ENCODE data around the gene CD44.

CD44 gene

GRCh38 chr11:35185696-35186095 is 46.7 kb downstream of the CD44 start:
- no peaks in the 10 kb centered on the region for H3K27me3 ChIP-seq
- DNase-seq = no peak
- H3K36me3 ChIP-seq = no peaks in the 10 kb centered on the region
- no peaks in the 10 kb centered on the region for H3K4me1 ChIP-seq
- no peaks in the 10 kb centered on the region for H3K9me3 ChIP-seq
- H3K4me3 ChIP-seq (ENCODE audit: low read depth, low read length) = no peak overlapping the region
- TF ChIP-seq, protein P1, sequence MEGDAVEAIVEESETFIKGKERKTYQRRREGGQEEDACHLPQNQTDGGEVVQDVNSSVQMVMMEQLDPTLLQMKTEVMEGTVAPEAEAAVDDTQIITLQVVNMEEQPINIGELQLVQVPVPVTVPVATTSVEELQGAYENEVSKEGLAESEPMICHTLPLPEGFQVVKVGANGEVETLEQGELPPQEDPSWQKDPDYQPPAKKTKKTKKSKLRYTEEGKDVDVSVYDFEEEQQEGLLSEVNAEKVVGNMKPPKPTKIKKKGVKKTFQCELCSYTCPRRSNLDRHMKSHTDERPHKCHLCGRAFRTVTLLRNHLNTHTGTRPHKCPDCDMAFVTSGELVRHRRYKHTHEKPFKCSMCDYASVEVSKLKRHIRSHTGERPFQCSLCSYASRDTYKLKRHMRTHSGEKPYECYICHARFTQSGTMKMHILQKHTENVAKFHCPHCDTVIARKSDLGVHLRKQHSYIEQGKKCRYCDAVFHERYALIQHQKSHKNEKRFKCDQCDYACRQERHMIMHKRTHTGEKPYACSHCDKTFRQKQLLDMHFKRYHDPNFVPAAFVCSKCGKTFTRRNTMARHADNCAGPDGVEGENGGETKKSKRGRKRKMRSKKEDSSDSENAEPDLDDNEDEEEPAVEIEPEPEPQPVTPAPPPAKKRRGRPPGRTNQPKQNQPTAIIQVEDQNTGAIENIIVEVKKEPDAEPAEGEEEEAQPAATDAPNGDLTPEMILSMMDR (IDR thresholded peaks at IDR 0.05; ENCODE audit: low read depth, low read length) = no peak

GRCh38 chr11:35187996-35188395 is 49.0 kb downstream of the CD44 start:
- Histone ChIP-seq H3K4me3 (ENCODE audit: low read depth, low read length) (no peak overlapping the region), H3K9me3 (no peaks in the 10 kb centered on the region), H3K4me1 (no peaks in the 10 kb centered on the region), H3K27me3 (no peaks in the 10 kb centered on the region), H3K36me3 (no peaks in the 10 kb centered on the region)
- TF ChIP-seq, protein P1 (IDR thresholded peaks at IDR 0.05; ENCODE audit: low read depth, low read length) = no peak
- no peak for DNase-seq

GRCh38 chr11:35190804-35191348 is 51.9 kb downstream of the CD44 start:
- no peaks in the 10 kb centered on the region for H3K9me3 ChIP-seq
- H3K4me1 ChIP-seq = no peaks in the 10 kb centered on the region
- H3K4me3 ChIP-seq (ENCODE audit: low read depth, low read length) = no peak overlapping the region
- H3K36me3 ChIP-seq = no peaks in the 10 kb centered on the region
- TF ChIP-seq, protein P1 (IDR thresholded peaks at IDR 0.05; ENCODE audit: low read depth, low read length) = no peak
- no peak for DNase-seq
- H3K27me3 ChIP-seq = no peaks in the 10 kb centered on the region

- peak; percentile 5 for DNase-seq
- Histone ChIP-seq H3K4me3 (ENCODE audit: low read depth, low read length) (no peak overlapping the region), H3K4me1 (no peaks in the 10 kb centered on the region), H3K9me3 (no peaks in the 10 kb centered on the region), H3K36me3 (no peaks in the 10 kb centered on the region), H3K27me3 (no peaks in the 10 kb centered on the region)
- TF ChIP-seq, protein P1 (IDR thresholded peaks at IDR 0.05; ENCODE audit: low read depth, low read length) = no peak
Measured at GRCh38 chr11:35192347-35192746, 53.4 kb downstream of the CD44 start.

- no peak overlapping the region for H3K4me3 ChIP-seq (ENCODE audit: low read depth, low read length)
- DNase-seq = no peak
- TF ChIP-seq, protein P1 (IDR thresholded peaks at IDR 0.05; ENCODE audit: low read depth, low read length) = no peak
- no peaks in the 10 kb centered on the region for H3K9me3 ChIP-seq
- H3K36me3 ChIP-seq = no peaks in the 10 kb centered on the region
- no peaks in the 10 kb centered on the region for H3K4me1 ChIP-seq
- H3K27me3 ChIP-seq = no peaks in the 10 kb centered on the region
Measured at GRCh38 chr11:35193767-35194166, 54.8 kb downstream of the CD44 start.

- no peak overlapping the region for H3K4me3 ChIP-seq (ENCODE audit: low read depth, low read length)
- DNase-seq = no peak
- H3K9me3 ChIP-seq = no peaks in the 10 kb centered on the region
- H3K27me3 ChIP-seq = no peaks in the 10 kb centered on the region
- TF ChIP-seq, protein P1 (IDR thresholded peaks at IDR 0.05; ENCODE audit: low read depth, low read length) = no peak
- no peaks in the 10 kb centered on the region for H3K36me3 ChIP-seq
- no peaks in the 10 kb centered on the region for H3K4me1 ChIP-seq
Measured at GRCh38 chr11:35197292-35197691, 58.3 kb downstream of the CD44 start.
